IPS-NIHi7 (cell line): ENCODE results near the gene PSMG3.

ENCODE experiments used
- DNase-seq: peaks from one replicate; pipeline ENCODE4 v3.0.0; 2012; ENCODE audit warnings: mixed read lengths; ENCODE audit errors: extremely low spot score

PSMG3 gene

GRCh38 chr7:1579481-1580421 is 9.9 kb upstream of the PSMG3 start:
- peak; percentile 90 for DNase-seq

- no peak for DNase-seq
Observed at GRCh38 chr7:1578513-1578912, 8.7 kb upstream of the PSMG3 start.

GRCh38 chr7:1576521-1577253 is 6.9 kb upstream of the PSMG3 start:
- DNase-seq, result peak; percentile 65

GRCh38 chr7:1575809-1576208 is 6.0 kb upstream of the PSMG3 start:
- DNase-seq, result no peak

- DNase-seq, result no peak
Observed at GRCh38 chr7:1572111-1572822, 2.4 kb upstream of the PSMG3 start.

GRCh38 chr7:1569440-1569832 is 396 bp downstream of the PSMG3 start:
- no peak for DNase-seq

GRCh38 chr7:1569016-1569415 is 816 bp downstream of the PSMG3 start:
- DNase-seq, result no peak

- DNase-seq, result no peak
Observed at GRCh38 chr7:1567896-1568510, 1.8 kb downstream of the PSMG3 start.

- DNase-seq, result no peak
Observed at GRCh38 chr7:1567049-1567771, 2.6 kb downstream of the PSMG3 start.

GRCh38 chr7:1566687-1567048 is 3.2 kb downstream of the PSMG3 start:
- DNase-seq, result no peak

- DNase-seq, result no peak
Observed at GRCh38 chr7:1564603-1565022, 5.2 kb downstream of the PSMG3 start.

GRCh38 chr7:1563981-1564602 is 5.7 kb downstream of the PSMG3 start:
- DNase-seq, result no peak

- no peak for DNase-seq
Observed at GRCh38 chr7:1562597-1563051, 7.2 kb downstream of the PSMG3 start.

- no peak for DNase-seq
Observed at GRCh38 chr7:1562116-1562515, 7.7 kb downstream of the PSMG3 start.

- no peak for DNase-seq
Observed at GRCh38 chr7:1561036-1561940, 8.5 kb downstream of the PSMG3 start.

- DNase-seq, result no peak
Observed at GRCh38 chr7:1560620-1561031, 9.2 kb downstream of the PSMG3 start.

- no peak for DNase-seq
Observed at GRCh38 chr7:1559626-1560590, 9.9 kb downstream of the PSMG3 start.
